GM12873 (cell line): ENCODE data around the gene COG2.

Source experiments
- CTCF ChIP-seq: IDR thresholded peaks from 2 replicates; pipeline ENCODE4 v1.5.1; 2012; ENCODE audit warnings: low read depth, mild to moderate bottlenecking, moderate library complexity, low read length, control low read depth; ENCODE audit not compliant: insufficient read depth; ENCODE audit errors: missing control alignments

Gene COG2

GRCh38 chr1:230694991-230695390 is 52.7 kb downstream of the COG2 start:
- TF ChIP-seq CTCF = no peak

- no peak for TF ChIP-seq CTCF
These were observed 53.9 kb downstream of the COG2 start for GRCh38 chr1:230696218-230696617.

- no peak for TF ChIP-seq CTCF
These were observed 54.6 kb downstream of the COG2 start for GRCh38 chr1:230696722-230697437.

GRCh38 chr1:230698130-230698529 is 55.8 kb downstream of the COG2 start:
- TF ChIP-seq CTCF = no peak

- TF ChIP-seq CTCF = no peak
These were observed 57.4 kb downstream of the COG2 start for GRCh38 chr1:230699716-230700115.

- no peak for TF ChIP-seq CTCF
These were observed 57.9 kb downstream of the COG2 start for GRCh38 chr1:230700132-230700531.

- TF ChIP-seq CTCF = no peak
These were observed 59.2 kb downstream of the COG2 start for GRCh38 chr1:230701434-230701833.
